HEK293T (cell line): ENCODE measurements around the gene EVA1C.

Experiments used
- BHLHE40 ChIP-seq: fragments of 450-650 bp; IDR thresholded peaks from 2 replicates; pipeline ENCODE4 v1.6.1; 2016; ENCODE audit warnings: mild to moderate bottlenecking, moderate library complexity, borderline replicate concordance
- ELF4 ChIP-seq: fragments of 450-650 bp; IDR thresholded peaks from 2 replicates; pipeline ENCODE4 v1.6.1; 2017; ENCODE audit warnings: antibody characterized with exemption
- FOXK2 ChIP-seq: fragments of 450-650 bp; IDR thresholded peaks from 2 replicates; pipeline ENCODE4 v1.6.1; 2016; ENCODE audit warnings: mild to moderate bottlenecking
- FOXM1 ChIP-seq: fragments of 450-650 bp; IDR thresholded peaks from 2 replicates; pipeline ENCODE4 v1.6.1; 2017; ENCODE audit warnings: mild to moderate bottlenecking, borderline replicate concordance
- LEF1 ChIP-seq: fragments of 450-650 bp; IDR thresholded peaks from 2 replicates; pipeline ENCODE4 v1.6.1; 2017; ENCODE audit warnings: mild to moderate bottlenecking, borderline replicate concordance
- SP1 ChIP-seq: fragments of 450-650 bp; IDR thresholded peaks from 2 replicates; pipeline ENCODE4 v1.6.1; 2017
- SUZ12 ChIP-seq: fragments of 450-650 bp; IDR thresholded peaks from 2 replicates; pipeline ENCODE4 v1.6.1; 2016; ENCODE audit warnings: mild to moderate bottlenecking
- TARDBP ChIP-seq: fragments of 450-650 bp; IDR thresholded peaks from 2 replicates; pipeline ENCODE4 v1.6.1; 2016
- ZNF384 ChIP-seq: fragments of 450-650 bp; IDR thresholded peaks from 2 replicates; pipeline ENCODE4 v1.6.1; 2016

- TF ChIP-seq FOXM1, result no peak
- no peak for TF ChIP-seq SUZ12
- no peak for TF ChIP-seq TARDBP
- no peak for TF ChIP-seq BHLHE40
- no peak for TF ChIP-seq FOXK2
- TF ChIP-seq ELF4, result no peak
- TF ChIP-seq ZNF384, result no peak
- no peak for TF ChIP-seq SP1
- no peak for TF ChIP-seq LEF1
These were observed 36.5 kb downstream of the EVA1C start for GRCh38 chr21:32448803-32449594.
